T47D (cell line): ENCODE results near the gene CAMTA2.

ENCODE experiments used
- DNase-seq, 2 experiments: peaks; one replicate each; pipeline versions ENCODE4 v3.0.0 to v3.0.0-alpha.2; 2011 to 2012; ENCODE audit warnings: low read depth in 1 of 2, low spot score in 1 of 2
- JUND ChIP-seq: IDR thresholded peaks from 2 replicates; pipeline ENCODE4 v1.6.1; 2012; ENCODE audit warnings: low read depth
- in situ Hi-C: cut with HindIII; loops from 2 replicates; pipeline ENCODE4 v1.10.0; 2016; ENCODE audit warnings: low sequenced_read_pairs, low pct_unique_long_range_greater_than_20kb

CAMTA2 gene

GRCh38 chr17:4998027-4998731, 10.7 kb upstream of the CAMTA2 start:
- peak in 1 of 2 experiments; percentile 35 for DNase-seq
- in situ Hi-C loops, result no loop called here

GRCh38 chr17:4997302-4998026, 10.0 kb upstream of the CAMTA2 start, which contains the start of the genes INCA1 and KIF1C:
INCA1 (minus strand) TSS chr17:4997522; CDS start chr17:4994437, 3,085 bp downstream.
KIF1C (plus strand) TSS chr17:4997950; CDS start chr17:5000247, 2,297 bp downstream.
- in situ Hi-C loops, result no loop called here
- TF ChIP-seq JUND, result no peak
- peak; percentile 92 for DNase-seq

More at GRCh38 chr17:4998027-4998731, 10.7 kb upstream of the CAMTA2 start:
- no peak for TF ChIP-seq JUND

DNA sequence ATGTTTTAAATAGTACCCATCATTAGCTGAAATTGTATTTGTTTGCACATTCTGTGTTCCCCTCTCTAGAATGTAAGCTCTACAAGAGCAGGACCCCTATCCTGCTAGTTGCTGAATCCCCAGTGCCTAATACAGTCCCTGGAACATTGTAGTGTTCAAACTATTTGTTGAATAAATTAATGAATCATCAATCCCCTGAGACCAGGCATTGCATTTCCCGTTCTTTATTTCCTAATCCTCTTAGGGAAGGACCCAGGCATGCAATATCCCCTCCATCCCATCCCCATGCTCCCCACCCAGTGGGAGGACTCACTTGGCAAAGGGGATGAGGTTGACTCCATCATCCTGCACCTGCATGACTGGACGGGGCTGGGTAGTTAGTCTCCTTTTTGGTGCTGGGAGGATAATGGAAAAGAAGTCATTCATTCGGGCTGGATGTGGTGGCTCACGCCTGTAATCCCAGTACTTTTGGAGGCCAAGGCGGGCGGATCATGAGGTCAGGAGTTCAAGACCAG, 6.7 kb upstream of the CAMTA2 start:
- DNase-seq, result no peak
- in situ Hi-C loops, result no loop called here
- no peak for TF ChIP-seq JUND

DNA sequence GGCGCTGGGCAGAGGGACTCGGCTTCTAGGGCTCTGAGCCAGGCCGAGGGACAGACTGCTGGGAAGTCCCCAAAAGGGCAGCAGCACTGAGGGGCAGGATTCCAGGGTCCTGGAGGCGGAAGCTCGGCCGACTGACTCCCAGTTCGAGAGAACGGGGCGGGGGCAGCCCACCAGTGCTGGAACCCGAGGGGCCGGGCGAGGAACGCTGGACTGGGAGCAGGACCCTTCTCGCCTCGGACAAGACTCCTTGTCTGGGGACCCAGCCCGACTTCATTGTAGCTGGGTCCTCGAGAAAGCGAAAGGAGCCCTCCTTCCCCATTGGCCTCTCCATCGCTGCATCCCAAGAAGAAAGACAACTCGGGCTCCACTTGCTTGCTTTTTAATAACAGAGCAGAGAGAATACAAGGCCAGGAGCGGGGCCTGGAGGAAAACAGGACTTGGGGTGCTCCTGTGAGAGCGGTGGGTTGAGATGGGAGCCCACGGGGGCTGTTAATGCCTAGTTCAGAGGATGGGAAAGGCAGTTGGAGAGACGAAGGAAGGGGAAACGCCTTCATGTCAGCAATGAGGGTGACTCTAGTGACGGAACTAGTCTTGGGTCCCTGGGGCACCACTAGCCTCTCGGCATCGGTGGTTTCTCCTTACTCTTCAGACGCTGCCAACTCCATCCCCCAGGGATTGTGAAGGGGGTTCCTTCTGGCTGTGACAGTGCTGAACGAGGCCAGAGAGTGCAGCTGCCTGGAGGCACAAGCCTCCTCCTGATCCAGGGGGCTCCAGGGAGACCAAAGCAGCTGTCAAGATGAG, 492 bp upstream of the CAMTA2 start:
- TF ChIP-seq JUND, result no peak
- in situ Hi-C loops, result no loop called here
- DNase-seq, result no peak

DNA sequence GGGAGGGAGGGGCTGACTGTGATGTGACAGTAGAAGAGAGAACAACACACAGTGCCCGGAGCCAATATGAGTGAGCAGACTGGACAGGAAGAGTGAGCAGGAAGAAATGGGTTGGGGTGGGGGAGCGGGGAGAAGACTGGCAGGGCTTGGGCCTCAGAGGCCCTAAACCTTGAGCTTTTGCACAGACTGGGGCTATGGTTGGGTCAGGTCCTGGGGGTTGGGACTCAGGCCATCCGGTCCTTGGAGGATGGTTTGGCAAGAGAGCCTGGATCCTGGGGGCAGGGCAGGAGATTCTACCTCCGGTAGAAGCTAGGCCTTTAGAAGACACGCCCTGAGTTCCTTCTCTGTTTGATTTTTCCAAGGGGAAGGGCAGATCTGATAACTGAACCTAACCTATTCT, 1.1 kb downstream of the CAMTA2 start:
- in situ Hi-C loops, result no loop called here
- peak in 1 of 2 experiments; percentile 20 for DNase-seq

DNA sequence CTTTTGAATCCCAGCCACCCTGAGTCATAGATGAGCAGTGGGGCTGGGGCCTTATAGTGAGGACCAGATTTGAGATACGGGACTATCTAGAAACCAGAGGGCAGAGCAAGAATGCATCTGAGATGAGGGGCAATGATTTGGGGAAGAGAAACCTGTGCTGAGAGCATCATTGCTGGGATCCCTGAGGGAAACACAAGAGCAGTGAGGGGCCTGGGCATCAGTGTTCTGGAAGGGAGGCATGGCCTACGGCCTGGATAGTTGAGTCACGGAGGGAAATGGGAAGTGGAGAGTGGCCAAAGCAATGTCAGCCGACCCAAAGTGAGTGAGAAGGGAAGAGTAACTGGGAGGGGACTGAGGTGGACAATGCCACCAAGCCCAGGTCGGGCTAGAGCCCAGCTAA, 5.2 kb downstream of the CAMTA2 start:
- DNase-seq, result no peak
- TF ChIP-seq JUND, result no peak
- in situ Hi-C loops, result no loop called here

More for the DNA sequence above, 1.1 kb downstream of the CAMTA2 start:
- no peak for TF ChIP-seq JUND

DNA sequence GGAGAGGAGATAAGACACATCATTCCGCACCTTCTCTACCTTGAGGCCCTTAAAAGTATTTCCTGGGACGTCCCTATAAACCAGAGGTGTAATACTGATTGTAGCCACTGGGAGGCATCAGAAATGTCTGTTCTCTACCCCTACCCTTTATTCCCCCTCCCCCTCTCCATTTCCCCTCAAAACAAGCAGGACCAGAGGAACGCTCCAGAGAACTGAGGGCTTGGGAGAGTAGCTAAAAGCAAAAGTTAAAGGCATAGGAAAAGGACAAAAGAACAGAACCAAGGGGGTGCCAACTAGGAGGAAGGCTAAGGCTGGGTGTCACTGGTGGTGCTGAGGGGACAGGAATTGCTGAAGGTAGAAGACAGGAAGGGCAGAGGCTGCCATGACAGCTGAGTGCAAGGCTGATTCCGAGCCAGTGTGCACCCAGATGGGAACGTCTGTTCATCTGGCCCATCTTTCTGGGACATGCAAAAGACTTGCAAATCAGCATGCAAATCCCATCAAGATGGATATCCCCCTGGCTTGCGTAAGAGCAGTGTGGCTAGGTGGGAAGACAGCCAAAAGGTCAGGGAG, 6.7 kb downstream of the CAMTA2 start:
- DNase-seq, result peak in 1 of 2 experiments; percentile 58
- in situ Hi-C loops, result no loop called here
- TF ChIP-seq JUND, result no peak

GRCh38 chr17:4978726-4979125, 8.7 kb downstream of the CAMTA2 start:
- no peak for TF ChIP-seq JUND
- no peak for DNase-seq
- in situ Hi-C loops, result no loop called here

GRCh38 chr17:4974115-4974670, 13.3 kb downstream of the CAMTA2 start:
- TF ChIP-seq JUND, result no peak

GRCh38 chr17:4973256-4974114, 14.0 kb downstream of the CAMTA2 start:
- in situ Hi-C loops, result no loop called here

More at GRCh38 chr17:4974115-4974670, 13.3 kb downstream of the CAMTA2 start:
- in situ Hi-C loops, result no loop called here
- DNase-seq, result no peak

DNA sequence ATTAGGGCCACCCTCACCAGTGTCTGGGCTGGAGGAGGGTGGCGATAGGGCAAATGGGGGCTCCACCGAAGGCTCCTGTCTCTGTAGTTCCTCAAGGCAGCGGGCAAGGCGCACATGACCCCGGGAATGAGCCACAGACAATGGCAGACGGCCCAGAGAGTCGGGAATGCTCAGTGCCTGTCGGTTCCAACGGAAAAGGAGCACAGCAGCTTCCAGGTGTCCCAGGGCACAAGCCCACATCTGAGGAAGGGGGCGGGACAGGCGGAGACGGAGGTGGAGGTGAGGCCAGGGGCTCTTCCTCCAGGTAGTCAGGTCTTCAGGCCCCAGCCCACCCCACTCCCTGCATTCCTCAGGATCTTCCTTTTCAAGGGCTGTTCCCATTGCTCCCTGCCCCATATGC, 14.7 kb downstream of the CAMTA2 start:
- no peak for TF ChIP-seq JUND
- DNase-seq, result no peak

More at GRCh38 chr17:4973256-4974114, 14.0 kb downstream of the CAMTA2 start:
- no peak for DNase-seq
- TF ChIP-seq JUND, result no peak

More for the DNA sequence above, 14.7 kb downstream of the CAMTA2 start:
- in situ Hi-C loops, result no loop called here
